Mammary epithelial cell (primary cell): ENCODE data around the gene ABTB1.

ENCODE experiments used
- CTCF ChIP-seq, 2 donors: IDR thresholded peaks in 1 of 2; conservative IDR thresholded peaks in 1 of 2; 2 replicates each; pipeline ENCODE4 v1.5.1; 2011 to 2012; ENCODE audit warnings: inconsistent platforms in 2 of 2, low read length in 2 of 2, mild to moderate bottlenecking in 2 of 2, control low read depth in 1 of 2, low read depth in 1 of 2; ENCODE audit not compliant: insufficient read depth in 1 of 2; ENCODE audit errors: extremely low read depth in 1 of 2
- EZH2 ChIP-seq: IDR thresholded peaks from 2 replicates; pipeline ENCODE4 v1.6.1; 2012; ENCODE audit warnings: low read length, inconsistent platforms, borderline replicate concordance

- TF ChIP-seq CTCF (conservative IDR thresholded peaks at IDR 0.05 in 1 of 2, IDR thresholded peaks at IDR 0.05 in 1 of 2; ENCODE audit: extremely low read depth in 1 of 2, insufficient read depth in 1 of 2, low read depth in 1 of 2, low read length in 2 of 2): no peak
- TF ChIP-seq EZH2: no peak
Observed at GRCh38 chr3:127640042-127640355, 32.8 kb upstream of the ABTB1 start.
